Activated naive CD8-positive, alpha-beta T cell treated with anti-CD3 and anti-CD28 coated beads, Interleukin-2, amount 10 ng/mL, durations not matched to agents 7 days and 5 days (primary cell): Measurements from ENCODE around the gene SLC24A3. TPM values are rescaled to one million over a fixed set of nuclear protein-coding genes. Genes with fewer than 3 reads are reported as not detected.
"Not testable (repeated sequence)": the region's sequence is repeated elsewhere in the genome, so short reads cannot be mapped to it uniquely, and the experiment has no call there.

Experiments used
- ATAC-seq: fragments of 150-1000 bp; cut with Tn5 transposase; one replicate; pipeline ENCODE4 v1.10.0; 2021; ENCODE audit warnings: low read depth, moderate library complexity
- POLR2A ChIA-PET: fragments of 350-600 bp; sonication (Branson Sonifier 250); formaldehyde crosslinking; loops from one replicate; lab custom pipeline; 2021; ENCODE audit warnings: antibody characterized with exemption; lab: Charles Lee
- DNase-seq: peaks from one replicate; pipeline ENCODE4 v3.0.0; 2021
- H3K27ac Mint-ChIP-seq: one replicate; pipeline ENCODE4 v1.8.0; 2022; ENCODE audit warnings: mild to moderate bottlenecking, mixed read lengths
- H3K27me3 Mint-ChIP-seq: one replicate; pipeline ENCODE4 v1.8.0; 2022; ENCODE audit warnings: mild to moderate bottlenecking, moderate library complexity, mixed read lengths
- H3K36me3 Mint-ChIP-seq: one replicate; pipeline ENCODE4 v1.8.0; 2021; ENCODE audit warnings: mild to moderate bottlenecking, mixed read lengths
- H3K4me1 Mint-ChIP-seq: one replicate; pipeline ENCODE4 v1.8.0; 2021; ENCODE audit warnings: mixed read lengths
- H3K4me3 Mint-ChIP-seq: one replicate; pipeline ENCODE4 v1.8.0; 2022; ENCODE audit warnings: mild to moderate bottlenecking, moderate library complexity, mixed read lengths
- H3K9me3 Mint-ChIP-seq: one replicate; pipeline ENCODE4 v1.8.0; 2021; ENCODE audit warnings: mixed read lengths
- total RNA-seq, 2 experiments: library from RNA; stranded (reverse); gene quantifications; one replicate each; pipeline ENCODE4 v1.2.3, GENCODE V29; 2021

SLC24A3 gene
- total RNA-seq, 2 experiments from 2014 or later: not detected

- no peak overlapping the region for H3K4me3 Mint-ChIP-seq
- no peak for ATAC-seq
- no peak for DNase-seq
- no peaks in the 10 kb centered on the region for H3K36me3 Mint-ChIP-seq
- H3K9me3 Mint-ChIP-seq: no peaks in the 10 kb centered on the region
- POLR2A ChIA-PET: no interaction called here
- peaks cover 2% of the 10 kb centered on the region for H3K4me1 Mint-ChIP-seq
- peaks cover 5% of the 10 kb centered on the region for H3K27me3 Mint-ChIP-seq
- H3K27ac Mint-ChIP-seq: no peak overlapping the region
Observed at GRCh38 chr20:19671374-19671773, 458.9 kb downstream of the SLC24A3 start.

- Mint-ChIP-seq H3K27me3 (peaks cover 5% of the 10 kb centered on the region), H3K4me3 (no peak overlapping the region), H3K9me3 (no peaks in the 10 kb centered on the region), H3K4me1 (peaks cover 2% of the 10 kb centered on the region), H3K27ac (no peak overlapping the region), H3K36me3 (no peaks in the 10 kb centered on the region)
- DNase-seq: no peak
- POLR2A ChIA-PET: no interaction called here
- no peak for ATAC-seq
Observed at GRCh38 chr20:19672498-19672897, 460.1 kb downstream of the SLC24A3 start.

- no peaks in the 10 kb centered on the region for H3K9me3 Mint-ChIP-seq
- no peak for ATAC-seq
Observed at GRCh38 chr20:19673575-19673974, 461.1 kb downstream of the SLC24A3 start.

GRCh38 chr20:19676202-19676601 is 463.8 kb downstream of the SLC24A3 start:
- no peak for ATAC-seq
- POLR2A ChIA-PET: no interaction called here
- no peaks in the 10 kb centered on the region for H3K36me3 Mint-ChIP-seq

More at GRCh38 chr20:19673575-19673974, 461.1 kb downstream of the SLC24A3 start:
- POLR2A ChIA-PET: no interaction called here
- DNase-seq: no peak
- no peak overlapping the region for H3K4me3 Mint-ChIP-seq
- H3K4me1 Mint-ChIP-seq: peaks cover 2% of the 10 kb centered on the region
- H3K27ac Mint-ChIP-seq: no peak overlapping the region
- peaks cover 5% of the 10 kb centered on the region for H3K27me3 Mint-ChIP-seq
- H3K36me3 Mint-ChIP-seq: no peaks in the 10 kb centered on the region

GRCh38 chr20:19677336-19677735 is 464.9 kb downstream of the SLC24A3 start:
- no peak for ATAC-seq
- H3K4me3 Mint-ChIP-seq: no peak overlapping the region
- H3K36me3 Mint-ChIP-seq: no peaks in the 10 kb centered on the region
- POLR2A ChIA-PET: interaction anchor here (0.7 kb wide), 1 partner anchor 1264 kb away, joined by 3 read pairs; no protein-coding TSS in a partner anchor
- no peaks in the 10 kb centered on the region for H3K4me1 Mint-ChIP-seq
- peaks cover 2% of the 10 kb centered on the region for H3K27me3 Mint-ChIP-seq
- no peak overlapping the region for H3K27ac Mint-ChIP-seq
- no peak for DNase-seq
- peaks cover 3% of the 10 kb centered on the region for H3K9me3 Mint-ChIP-seq

More at GRCh38 chr20:19676202-19676601, 463.8 kb downstream of the SLC24A3 start:
- Mint-ChIP-seq H3K27me3 (peaks cover 5% of the 10 kb centered on the region), H3K9me3 (peaks cover 3% of the 10 kb centered on the region), H3K4me1 (peaks cover 2% of the 10 kb centered on the region), H3K27ac (no peak overlapping the region), H3K4me3 (no peak overlapping the region)
- no peak for DNase-seq

GRCh38 chr20:19678591-19678990 is 466.1 kb downstream of the SLC24A3 start:
- H3K27me3 Mint-ChIP-seq, ATAC-seq, H3K4me3 Mint-ChIP-seq, H3K27ac Mint-ChIP-seq, DNase-seq, H3K9me3 Mint-ChIP-seq, H3K36me3 Mint-ChIP-seq, POLR2A ChIA-PET, H3K4me1 Mint-ChIP-seq: not testable (repeated sequence)

GRCh38 chr20:19679900-19680495 is 467.6 kb downstream of the SLC24A3 start:
- Mint-ChIP-seq H3K4me3 (no peak overlapping the region), H3K4me1 (no peaks in the 10 kb centered on the region), H3K36me3 (no peaks in the 10 kb centered on the region), H3K27ac (no peak overlapping the region), H3K9me3 (peaks cover 3% of the 10 kb centered on the region), H3K27me3 (no peaks in the 10 kb centered on the region)
- POLR2A ChIA-PET: no interaction called here
- ATAC-seq (no peak), DNase-seq (no peak)

GRCh38 chr20:19682249-19682648 is 469.8 kb downstream of the SLC24A3 start:
- Mint-ChIP-seq H3K36me3 (no peaks in the 10 kb centered on the region), H3K9me3 (peaks cover 3% of the 10 kb centered on the region), H3K27ac (no peak overlapping the region), H3K27me3 (no peaks in the 10 kb centered on the region), H3K4me1 (no peaks in the 10 kb centered on the region), H3K4me3 (no peak overlapping the region)
- ATAC-seq (no peak), DNase-seq (no peak)
- POLR2A ChIA-PET: no interaction called here

GRCh38 chr20:19683188-19683587 is 470.7 kb downstream of the SLC24A3 start:
- Mint-ChIP-seq H3K9me3 (peaks cover 3% of the 10 kb centered on the region), H3K4me1 (no peaks in the 10 kb centered on the region), H3K4me3 (no peak overlapping the region), H3K27ac (no peak overlapping the region), H3K36me3 (no peaks in the 10 kb centered on the region), H3K27me3 (no peaks in the 10 kb centered on the region)
- POLR2A ChIA-PET: no interaction called here
- ATAC-seq (no peak), DNase-seq (no peak)

- H3K4me3 Mint-ChIP-seq: no peak overlapping the region
- no peaks in the 10 kb centered on the region for H3K27me3 Mint-ChIP-seq
- H3K36me3 Mint-ChIP-seq: no peaks in the 10 kb centered on the region
- peaks cover 3% of the 10 kb centered on the region for H3K9me3 Mint-ChIP-seq
- no peak for ATAC-seq
- H3K27ac Mint-ChIP-seq: no peak overlapping the region
- H3K4me1 Mint-ChIP-seq: no peaks in the 10 kb centered on the region
- POLR2A ChIA-PET: no interaction called here
- no peak for DNase-seq
Observed at GRCh38 chr20:19683822-19684221, 471.4 kb downstream of the SLC24A3 start.

- DNase-seq (no peak), ATAC-seq (no peak)
- peaks cover 5% of the 10 kb centered on the region for H3K4me1 Mint-ChIP-seq
- H3K9me3 Mint-ChIP-seq: no peaks in the 10 kb centered on the region
- peaks cover 4% of the 10 kb centered on the region for H3K27me3 Mint-ChIP-seq
- no peaks in the 10 kb centered on the region for H3K36me3 Mint-ChIP-seq
- POLR2A ChIA-PET: no interaction called here
- H3K27ac Mint-ChIP-seq: no peak overlapping the region
- no peak overlapping the region for H3K4me3 Mint-ChIP-seq
Observed at GRCh38 chr20:19688031-19688806, 475.8 kb downstream of the SLC24A3 start.

GRCh38 chr20:19690462-19690861 is 478.0 kb downstream of the SLC24A3 start:
- H3K4me3 Mint-ChIP-seq: no peak overlapping the region
- ATAC-seq (no peak), DNase-seq (no peak)
- peaks cover 4% of the 10 kb centered on the region for H3K27me3 Mint-ChIP-seq
- no peaks in the 10 kb centered on the region for H3K9me3 Mint-ChIP-seq
- peaks cover 5% of the 10 kb centered on the region for H3K4me1 Mint-ChIP-seq
- H3K27ac Mint-ChIP-seq: no peak overlapping the region
- POLR2A ChIA-PET: no interaction called here
- H3K36me3 Mint-ChIP-seq: no peaks in the 10 kb centered on the region

GRCh38 chr20:19691125-19691524 is 478.7 kb downstream of the SLC24A3 start:
- DNase-seq (no peak), ATAC-seq (no peak)
- H3K27me3 Mint-ChIP-seq: peaks cover 4% of the 10 kb centered on the region
- H3K9me3 Mint-ChIP-seq: no peaks in the 10 kb centered on the region
- POLR2A ChIA-PET: no interaction called here
- H3K36me3 Mint-ChIP-seq: no peaks in the 10 kb centered on the region
- H3K27ac Mint-ChIP-seq: no peak overlapping the region
- no peak overlapping the region for H3K4me3 Mint-ChIP-seq
- H3K4me1 Mint-ChIP-seq: peaks cover 5% of the 10 kb centered on the region

- Mint-ChIP-seq H3K9me3 (no peaks in the 10 kb centered on the region), H3K36me3 (no peaks in the 10 kb centered on the region), H3K4me3 (no peak overlapping the region), H3K4me1 (peaks cover 5% of the 10 kb centered on the region), H3K27me3 (peaks cover 4% of the 10 kb centered on the region), H3K27ac (no peak overlapping the region)
- POLR2A ChIA-PET: no interaction called here
- no peak for DNase-seq
- ATAC-seq: no peak
Observed at GRCh38 chr20:19692100-19692499, 479.7 kb downstream of the SLC24A3 start.
